Measurements from ENCODE around the gene CAMTA1.
"Not testable (repeated sequence)": the region's sequence is repeated elsewhere in the genome, so short reads cannot be mapped to it uniquely, and the experiment has no call there.

The CAMTA1 gene

GRCh38 chr1:7108251-7108650 is 323.0 kb downstream of the CAMTA1 start:
- DNase-seq (ENCODE audit: low spot score): no peak

- no peak for DNase-seq (ENCODE audit: low spot score)
Measured at GRCh38 chr1:7109901-7110300, 324.6 kb downstream of the CAMTA1 start.

GRCh38 chr1:7110321-7110720 is 325.1 kb downstream of the CAMTA1 start:
- peak; percentile 30 for DNase-seq (ENCODE audit: low spot score)

- DNase-seq (ENCODE audit: low spot score): no peak
Measured at GRCh38 chr1:7111853-7112252, 326.6 kb downstream of the CAMTA1 start.

GRCh38 chr1:7113136-7113535 is 327.9 kb downstream of the CAMTA1 start:
- no peak for DNase-seq (ENCODE audit: low spot score)

GRCh38 chr1:7113822-7114221 is 328.6 kb downstream of the CAMTA1 start:
- DNase-seq (ENCODE audit: low spot score): no peak

- DNase-seq (ENCODE audit: low spot score): no peak
Measured at GRCh38 chr1:7116001-7116400, 330.7 kb downstream of the CAMTA1 start.

GRCh38 chr1:7117399-7118281 is 332.4 kb downstream of the CAMTA1 start:
- DNase-seq (ENCODE audit: low spot score): no peak

- DNase-seq (ENCODE audit: low spot score): no peak
Measured at GRCh38 chr1:7119156-7119555, 333.9 kb downstream of the CAMTA1 start.

- DNase-seq (ENCODE audit: low spot score): peak; percentile 36
Measured at GRCh38 chr1:7120863-7121621, 335.8 kb downstream of the CAMTA1 start.

GRCh38 chr1:7121622-7121988 is 336.4 kb downstream of the CAMTA1 start:
- peak; percentile 56 for DNase-seq (ENCODE audit: low spot score)

GRCh38 chr1:7127322-7128075 is 342.2 kb downstream of the CAMTA1 start:
- no peak for DNase-seq (ENCODE audit: low spot score)

- DNase-seq (ENCODE audit: low spot score): no peak
Measured at GRCh38 chr1:7128293-7128692, 343.0 kb downstream of the CAMTA1 start.

- DNase-seq (ENCODE audit: low spot score): no peak
Measured at GRCh38 chr1:7130127-7130526, 344.9 kb downstream of the CAMTA1 start.

- DNase-seq (ENCODE audit: low spot score): no peak
Measured at GRCh38 chr1:7135493-7135892, 350.2 kb downstream of the CAMTA1 start.

GRCh38 chr1:7136166-7136953 is 351.1 kb downstream of the CAMTA1 start:
- DNase-seq (ENCODE audit: low spot score): no peak

- no peak for DNase-seq (ENCODE audit: low spot score)
Measured at GRCh38 chr1:7140251-7140650, 355.0 kb downstream of the CAMTA1 start.

GRCh38 chr1:7145947-7146346 is 360.7 kb downstream of the CAMTA1 start:
- DNase-seq (ENCODE audit: low spot score): no peak

GRCh38 chr1:7146710-7147109 is 361.5 kb downstream of the CAMTA1 start:
- DNase-seq (ENCODE audit: low spot score): no peak

- DNase-seq (ENCODE audit: low spot score): not testable (repeated sequence)
Measured at GRCh38 chr1:7147581-7148282, 362.5 kb downstream of the CAMTA1 start.

Measured in cerebellar cortex (tissue), 1 donor.